HepG2 (cell line): ENCODE measurements around the gene HOXC10. TPM values are rescaled to one million over a fixed set of nuclear protein-coding genes. Genes with fewer than 3 reads are reported as not detected.

Experiments
- ATAC-seq: fragments of 200-7000 bp; cut with Tn5 transposase; 3 replicates; pipeline ENCODE4 v1.9.1; 2020; ENCODE audit warnings: mild to moderate bottlenecking, moderate library complexity
- BruUV-seq: library from RNA; stranded (reverse); fragments of 400-500 nt; replicated peaks from 2 replicates; lab custom pipeline; 2021; lab: Mats Ljungman, UMichigan
- CTCF ChIA-PET: fragments of 300-600 bp; formaldehyde crosslinking; extraction: SDS; loops from one replicate; lab custom pipeline; 2021; ENCODE audit warnings: low total read pairs, inconsistent platforms, low intra/inter-chr PET ratio; lab: Yijun Ruan, JAX
- POLR2A ChIA-PET: fragments of 350-600 bp; sonication (Branson Sonifier 250); formaldehyde crosslinking; loops from one replicate; lab custom pipeline; 2020; ENCODE audit warnings: antibody characterized with exemption, inconsistent platforms; lab: Yijun Ruan, JAX
- DNase-seq: peaks from one replicate; pipeline ENCODE4 v3.0.0-alpha.2; 2015; ENCODE audit warnings: low spot score
- FAIRE-seq: peaks from 3 replicates; lab custom pipeline; 2011; peaks lifted over from hg19 to GRCh38; lab: Jason Lieb, UNC
- H2AFZ ChIP-seq: one replicate; pipeline ENCODE4 v1.6.1; 2011; ENCODE audit warnings: low read length, inconsistent platforms
- H3K27ac ChIP-seq: fragments of 300-600 bp; 3 replicates; pipeline ENCODE4 v1.8.0; 2011; ENCODE audit warnings: mixed run types, mild to moderate bottlenecking, mixed read lengths, low read length, inconsistent platforms; ENCODE audit not compliant: insufficient read depth; ENCODE audit errors: extremely low read length
- H3K27me3 ChIP-seq, 2 experiments: fragments of 200-600 bp in 1 of 2; 2 replicates in 1 of 2; 3 replicates in 1 of 2; pipeline versions ENCODE4 v1.6.0 to v1.8.0; 2011; ENCODE audit warnings: low read length in 2 of 2, mild to moderate bottlenecking in 2 of 2, moderate library complexity in 2 of 2, inconsistent platforms in 1 of 2; ENCODE audit not compliant: insufficient read depth in 2 of 2, control insufficient read depth in 1 of 2
- H3K36me3 ChIP-seq, 2 experiments: fragments of 200-600 bp in 1 of 2; replicated peaks in 1 of 2; 2 replicates in 1 of 2; 3 replicates in 1 of 2; pipeline versions ENCODE4 v1.5.1 to v1.8.0; 2011; ENCODE audit warnings: low read length in 2 of 2, inconsistent platforms in 1 of 2; ENCODE audit not compliant: insufficient read depth in 2 of 2, control insufficient read depth in 1 of 2
- H3K4me1 ChIP-seq: 2 replicates; pipeline ENCODE4 v1.5.1; 2012; ENCODE audit warnings: low read length, inconsistent platforms; ENCODE audit not compliant: insufficient read depth
- H3K4me2 ChIP-seq: 2 replicates; pipeline ENCODE4 v1.6.0; 2011; ENCODE audit warnings: low read depth, low read length, inconsistent platforms
- H3K4me3 ChIP-seq, 3 experiments: fragments of 200-600 bp in 1 of 3; sonication (generic), shearing (Covaris generic) in 1 of 3; replicated peaks in 1 of 3; 2 replicates each; pipeline ENCODE4 v1.5.1; 2011 to 2016; ENCODE audit warnings: low read length in 3 of 3, inconsistent platforms in 2 of 3, low read depth in 2 of 3, mild to moderate bottlenecking in 2 of 3, control low read depth in 1 of 3, mixed read lengths in 1 of 3; ENCODE audit not compliant: insufficient read depth in 1 of 3
- H3K79me2 ChIP-seq: one replicate; pipeline ENCODE4 v1.6.1; 2011; ENCODE audit warnings: low read length, inconsistent platforms; ENCODE audit not compliant: insufficient read depth
- H3K9ac ChIP-seq: 2 replicates; pipeline ENCODE4 v1.6.0; 2011; ENCODE audit warnings: mild to moderate bottlenecking, low read depth, low read length, inconsistent platforms; ENCODE audit not compliant: insufficient read depth
- H3K9me3 ChIP-seq: 2 replicates; pipeline ENCODE4 v1.5.1; 2012; ENCODE audit warnings: mild to moderate bottlenecking, low read length
- H4K20me1 ChIP-seq: 2 replicates; pipeline ENCODE4 v1.6.0; 2011; ENCODE audit warnings: inconsistent platforms, mild to moderate bottlenecking, low read length, moderate library complexity; ENCODE audit not compliant: insufficient read depth
- DR1 ChIP-seq: sonication (generic); formaldehyde crosslinking; IDR thresholded peaks from 2 replicates; pipeline ENCODE4 v1.8.0; 2021; ENCODE audit warnings: mild to moderate bottlenecking, missing genetic modification reagents, inconsistent platforms
- ETV6 ChIP-seq: sonication (generic); formaldehyde crosslinking; conservative IDR thresholded peaks from 2 replicates; pipeline ENCODE4 v1.4.0; 2020; ENCODE audit warnings: missing genetic modification reagents
- HNF1A ChIP-seq, 2 experiments: sonication (generic) in 1 of 2; formaldehyde crosslinking in 1 of 2; IDR thresholded peaks; 2 replicates each; pipeline versions ENCODE4 v1.4.0 to v1.6.1; 2016 to 2020; ENCODE audit warnings: borderline replicate concordance in 1 of 2, low read depth in 1 of 2, mild to moderate bottlenecking in 1 of 2, missing genetic modification reagents in 1 of 2
- HNRNPLL ChIP-seq: fragments of 200-400 bp; formaldehyde crosslinking; IDR thresholded peaks from 2 replicates; pipeline ENCODE4 v1.6.1; 2017; ENCODE audit warnings: mild to moderate bottlenecking, low read depth, low read length; ENCODE audit not compliant: poor library complexity, severe bottlenecking
- TBX2 ChIP-seq: sonication (generic); formaldehyde crosslinking; IDR thresholded peaks from 2 replicates; pipeline ENCODE4 v1.5.0; 2020; ENCODE audit warnings: missing genetic modification reagents, mild to moderate bottlenecking, borderline replicate concordance
- THAP9 ChIP-seq: sonication (generic); formaldehyde crosslinking; IDR thresholded peaks from 2 replicates; pipeline ENCODE4; 2020; ENCODE audit warnings: missing genetic modification reagents, mild to moderate bottlenecking, borderline replicate concordance
- ZBTB7A ChIP-seq: sonication (generic); formaldehyde crosslinking; IDR thresholded peaks from 2 replicates; pipeline ENCODE4 v1.8.0; 2022; ENCODE audit warnings: mild to moderate bottlenecking, missing genetic modification reagents
- ZNF564 ChIP-seq: sonication (generic); formaldehyde crosslinking; IDR thresholded peaks from 2 replicates; pipeline ENCODE4 v1.8.1; 2023; ENCODE audit warnings: mild to moderate bottlenecking, missing genetic modification reagents
- WGBS: methylation state at CpG from one replicate; pipeline ENCODE4 v1.1.6; 2017; ENCODE audit warnings: low lambda C conversion rate; 5-methylcytosine and 5-hydroxymethylcytosine counted together
- in situ Hi-C: cut with HindIII; loops from 2 replicates; pipeline ENCODE4 v1.10.0; 2017; ENCODE audit warnings: low pct_unique_long_range_greater_than_20kb; ENCODE audit not compliant: extremely low pct_ligation_motif_present
- intact Hi-C: fragments of 100-400 bp; cut with micrococcal nuclease; formaldehyde crosslinking; loops from one replicate; pipeline ENCODE4 v1.10.0; 2022; ENCODE audit not compliant: unreplicated experiment
- polyA plus RNA-seq, 8 experiments: library from polyadenylated mRNA; depleted of rRNA in 3 of 8; stranded (reverse) in 7 of 8; unstranded in 1 of 8; fragments of >200 nt; fragmentation: Illumina TruSeq in 4 of 8; extraction: Trizol in 4 of 8; gene quantifications; 2 replicates each; pipeline versions ENCODE4 v1.2.1 to v1.2.3, GENCODE V29; 2011 to 2016; ENCODE audit warnings: low read depth in 4 of 8, missing spikeins in 1 of 8, mixed read lengths in 1 of 8; ENCODE audit not compliant: insufficient read depth in 1 of 8
- total RNA-seq, 5 experiments: library from RNA; depleted of rRNA; stranded (reverse); fragments of >200 nt; fragmentation: Illumina TruSeq; extraction: Trizol; gene quantifications; 2 replicates each; pipeline ENCODE4 v1.2.3, GENCODE V29; 2016; ENCODE audit warnings: low read depth in 1 of 5

The HOXC10 gene
- total and polyA plus RNA-seq, 2 of the 13 experiments (the other 11 are each of a cell fraction or from before 2014, with no cell fraction given), result not detected

- H3K9ac ChIP-seq, result no peak overlapping the region
- 37% methylated on average over 15 of the region's 47 CpGs for WGBS
- no peak overlapping the region for H2AFZ ChIP-seq
- ChIA-PET POLR2A (no interaction called here), CTCF (no interaction called here)
- peaks cover 20 to 87% of the 10 kb centered on the region in 2 experiments for H3K27me3 ChIP-seq
- no peaks in the 10 kb centered on the region for H3K36me3 ChIP-seq
- no peak overlapping the region for H3K4me2 ChIP-seq
- H3K9me3 ChIP-seq, result no peaks in the 10 kb centered on the region
- no peak for FAIRE-seq
- no peaks in the 10 kb centered on the region for H3K79me2 ChIP-seq
- intact Hi-C loops (no loop called here), in situ Hi-C loops (no loop called here)
- ATAC-seq, result no peak
- H3K27ac ChIP-seq, result no peak overlapping the region
- no peak for DNase-seq
- BruUV-seq, result no TSS peak
- H4K20me1 ChIP-seq, result peaks cover 5% of the 10 kb centered on the region; the same call in 1 of the 2 replicates
- H3K4me1 ChIP-seq, result peaks cover 27% of the 10 kb centered on the region
- H3K4me3 ChIP-seq, result no peak overlapping the region
- no peak for TF ChIP-seq DR1 (CRISPR knock-in tag)
- TF ChIP-seq ZBTB7A (CRISPR knock-in tag), result no peak
- peak; percentile 4 for TF ChIP-seq HNRNPLL
- no peak for TF ChIP-seq TBX2 (CRISPR knock-in tag)
- no peak for TF ChIP-seq ETV6 (CRISPR knock-in tag)
- TF ChIP-seq THAP9 (CRISPR knock-in tag), result no peak
- no peak for TF ChIP-seq ZNF564 (CRISPR knock-in tag)
- no peak for TF ChIP-seq HNF1A (IDR thresholded peaks at IDR 0.05; ENCODE audit: low read depth)
- no peak for TF ChIP-seq HNF1A (CRISPR knock-in tag; IDR thresholded peaks at IDR 0.05; ENCODE audit: borderline replicate concordance)
Observed at GRCh38 chr12:53951577-53952334, 33.2 kb upstream of the HOXC10 start.
